Measurements from ENCODE around the gene RYR3.

DNA sequence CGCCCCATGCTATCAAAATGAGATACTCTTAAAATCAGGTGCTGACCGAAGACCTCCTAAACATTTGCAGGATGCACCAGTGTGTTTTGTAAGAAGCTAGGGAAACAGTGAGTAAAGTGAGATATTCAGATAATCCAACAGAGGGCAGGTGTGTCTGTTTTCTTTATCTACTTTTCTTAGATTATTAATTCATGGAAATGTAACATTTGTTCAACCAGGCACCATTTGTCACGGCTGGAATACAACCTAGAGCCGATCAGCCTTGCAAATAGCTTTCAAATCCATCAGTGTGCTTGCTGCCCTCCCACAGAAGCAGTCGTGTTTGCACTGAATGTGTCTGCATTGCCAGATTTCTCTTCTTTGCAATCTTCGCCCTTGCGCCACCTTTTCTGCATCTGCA is 455.6 kb downstream of the RYR3 start:
- TF ChIP-seq, protein P1, sequence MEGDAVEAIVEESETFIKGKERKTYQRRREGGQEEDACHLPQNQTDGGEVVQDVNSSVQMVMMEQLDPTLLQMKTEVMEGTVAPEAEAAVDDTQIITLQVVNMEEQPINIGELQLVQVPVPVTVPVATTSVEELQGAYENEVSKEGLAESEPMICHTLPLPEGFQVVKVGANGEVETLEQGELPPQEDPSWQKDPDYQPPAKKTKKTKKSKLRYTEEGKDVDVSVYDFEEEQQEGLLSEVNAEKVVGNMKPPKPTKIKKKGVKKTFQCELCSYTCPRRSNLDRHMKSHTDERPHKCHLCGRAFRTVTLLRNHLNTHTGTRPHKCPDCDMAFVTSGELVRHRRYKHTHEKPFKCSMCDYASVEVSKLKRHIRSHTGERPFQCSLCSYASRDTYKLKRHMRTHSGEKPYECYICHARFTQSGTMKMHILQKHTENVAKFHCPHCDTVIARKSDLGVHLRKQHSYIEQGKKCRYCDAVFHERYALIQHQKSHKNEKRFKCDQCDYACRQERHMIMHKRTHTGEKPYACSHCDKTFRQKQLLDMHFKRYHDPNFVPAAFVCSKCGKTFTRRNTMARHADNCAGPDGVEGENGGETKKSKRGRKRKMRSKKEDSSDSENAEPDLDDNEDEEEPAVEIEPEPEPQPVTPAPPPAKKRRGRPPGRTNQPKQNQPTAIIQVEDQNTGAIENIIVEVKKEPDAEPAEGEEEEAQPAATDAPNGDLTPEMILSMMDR (IDR thresholded peaks at IDR 0.05; ENCODE audit: insufficient read depth, low read length, poor library complexity, severe bottlenecking): no peak
- TF ChIP-seq EZH2phosphoT487 (conservative IDR thresholded peaks at IDR 0.05; ENCODE audit: low read length): no peak

All from SU-DHL-6 (cell line).